ENCODE measurements around the gene BANF2.

GRCh38 chr20:17749978-17750721 lies 50.4 kb downstream of the BANF2 start:
- TF ChIP-seq, protein P1, sequence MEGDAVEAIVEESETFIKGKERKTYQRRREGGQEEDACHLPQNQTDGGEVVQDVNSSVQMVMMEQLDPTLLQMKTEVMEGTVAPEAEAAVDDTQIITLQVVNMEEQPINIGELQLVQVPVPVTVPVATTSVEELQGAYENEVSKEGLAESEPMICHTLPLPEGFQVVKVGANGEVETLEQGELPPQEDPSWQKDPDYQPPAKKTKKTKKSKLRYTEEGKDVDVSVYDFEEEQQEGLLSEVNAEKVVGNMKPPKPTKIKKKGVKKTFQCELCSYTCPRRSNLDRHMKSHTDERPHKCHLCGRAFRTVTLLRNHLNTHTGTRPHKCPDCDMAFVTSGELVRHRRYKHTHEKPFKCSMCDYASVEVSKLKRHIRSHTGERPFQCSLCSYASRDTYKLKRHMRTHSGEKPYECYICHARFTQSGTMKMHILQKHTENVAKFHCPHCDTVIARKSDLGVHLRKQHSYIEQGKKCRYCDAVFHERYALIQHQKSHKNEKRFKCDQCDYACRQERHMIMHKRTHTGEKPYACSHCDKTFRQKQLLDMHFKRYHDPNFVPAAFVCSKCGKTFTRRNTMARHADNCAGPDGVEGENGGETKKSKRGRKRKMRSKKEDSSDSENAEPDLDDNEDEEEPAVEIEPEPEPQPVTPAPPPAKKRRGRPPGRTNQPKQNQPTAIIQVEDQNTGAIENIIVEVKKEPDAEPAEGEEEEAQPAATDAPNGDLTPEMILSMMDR (conservative IDR thresholded peaks at IDR 0.05; ENCODE audit: low read depth, low read length): no peak
- TF ChIP-seq NFE2L2 (IDR thresholded peaks at IDR 0.05; ENCODE audit: low read depth, low read length) (no peak), RCOR1 (IDR thresholded peaks at IDR 0.05; ENCODE audit: insufficient replicate concordance, low read length) (no peak), POLR2A (IDR thresholded peaks at IDR 0.05; ENCODE audit: low read depth, low read length) (no peak), RAD21 (IDR thresholded peaks at IDR 0.05; ENCODE audit: low read length) (no peak), FOS (IDR thresholded peaks at IDR 0.05; ENCODE audit: low read depth, low read length) (no peak), MXI1 (IDR thresholded peaks at IDR 0.05; ENCODE audit: borderline replicate concordance, low read depth, low read length) (no peak), MAZ (IDR thresholded peaks at IDR 0.05; ENCODE audit: borderline replicate concordance, low read depth, low read length) (no peak)

Measured in IMR-90 (cell line).